HEK293 (cell line): ENCODE data around the gene CTRB1.

Source experiments
- GLI4 ChIP-seq: fragments of 450-650 bp; formaldehyde crosslinking; IDR thresholded peaks from 2 replicates; pipeline ENCODE4 v1.5.1; 2016; ENCODE audit warnings: missing biosample characterization, missing genetic modification characterization
- GLIS2 ChIP-seq: fragments of 450-650 bp; formaldehyde crosslinking; IDR thresholded peaks from 2 replicates; pipeline ENCODE4 v1.5.1; 2016; ENCODE audit warnings: missing biosample characterization, missing genetic modification characterization
- HOXC10 ChIP-seq: sonication (generic); formaldehyde crosslinking; IDR thresholded peaks from 2 replicates; pipeline ENCODE4 v1.8.1; 2023; ENCODE audit warnings: mild to moderate bottlenecking, missing genetic modification reagents
- KLF10 ChIP-seq: fragments of 450-650 bp; IDR thresholded peaks from 2 replicates; pipeline ENCODE4 v1.5.1; 2018; ENCODE audit warnings: missing biosample characterization, mild to moderate bottlenecking, missing genetic modification characterization
- KLF8 ChIP-seq: fragments of 450-650 bp; formaldehyde crosslinking; IDR thresholded peaks from 2 replicates; pipeline ENCODE4 v1.5.1; 2016; ENCODE audit warnings: missing biosample characterization, missing genetic modification characterization
- SP3 ChIP-seq: fragments of 450-650 bp; formaldehyde crosslinking; IDR thresholded peaks from 2 replicates; pipeline ENCODE4 v1.5.1; 2016; ENCODE audit warnings: missing biosample characterization, missing genetic modification characterization
- WT1 ChIP-seq: fragments of 450-650 bp; formaldehyde crosslinking; IDR thresholded peaks from 2 replicates; pipeline ENCODE4 v1.5.1; 2016; ENCODE audit warnings: missing biosample characterization, missing genetic modification characterization
- ZBTB1 ChIP-seq: fragments of 450-650 bp; formaldehyde crosslinking; IDR thresholded peaks from 2 replicates; pipeline ENCODE4 v1.5.1; 2016; ENCODE audit warnings: missing biosample characterization, missing genetic modification characterization
- ZBTB17 ChIP-seq: fragments of 450-650 bp; formaldehyde crosslinking; IDR thresholded peaks from 2 replicates; pipeline ENCODE4 v1.5.1; 2016; ENCODE audit warnings: missing biosample characterization, missing genetic modification characterization
- ZBTB7A ChIP-seq: fragments of 450-650 bp; formaldehyde crosslinking; IDR thresholded peaks from 2 replicates; pipeline ENCODE4 v1.5.1; 2016; ENCODE audit warnings: low read depth, missing biosample characterization, missing genetic modification characterization
- ZEB2 ChIP-seq: fragments of 450-650 bp; formaldehyde crosslinking; IDR thresholded peaks from 2 replicates; pipeline ENCODE4 v1.5.1; 2016; ENCODE audit warnings: missing biosample characterization, missing genetic modification characterization
- ZNF121 ChIP-seq: fragments of 450-650 bp; formaldehyde crosslinking; IDR thresholded peaks from 2 replicates; pipeline ENCODE4 v1.5.1; 2016; ENCODE audit warnings: missing biosample characterization, missing genetic modification characterization
- ZNF16 ChIP-seq: fragments of 450-650 bp; formaldehyde crosslinking; IDR thresholded peaks from 2 replicates; pipeline ENCODE4 v1.5.1; 2016; ENCODE audit warnings: low read depth, missing biosample characterization, missing genetic modification characterization
- ZNF221 ChIP-seq: fragments of 450-650 bp; formaldehyde crosslinking; IDR thresholded peaks from 2 replicates; pipeline ENCODE4 v1.5.1; 2017; ENCODE audit warnings: missing biosample characterization, missing genetic modification characterization, borderline replicate concordance
- ZNF24 ChIP-seq: fragments of 450-650 bp; formaldehyde crosslinking; IDR thresholded peaks from 2 replicates; pipeline ENCODE4 v1.5.1; 2016; ENCODE audit warnings: missing biosample characterization, missing genetic modification characterization
- ZNF266 ChIP-seq: fragments of 450-650 bp; formaldehyde crosslinking; IDR thresholded peaks from 2 replicates; pipeline ENCODE4 v1.5.1; 2016; ENCODE audit warnings: missing biosample characterization, missing genetic modification characterization, low read depth
- ZNF274 ChIP-seq, 2 experiments: fragments of 200-500 bp in 1 of 2; fragments of 450-650 bp in 1 of 2; sonication (Bioruptor generic) in 1 of 2; formaldehyde crosslinking in 1 of 2; IDR thresholded peaks; 2 replicates each; pipeline versions ENCODE4 v1.5.1 to v1.6.1; 2014 to 2016; ENCODE audit warnings: borderline replicate concordance in 1 of 2, inconsistent platforms in 1 of 2, low read length in 1 of 2, missing biosample characterization in 1 of 2, missing genetic modification characterization in 1 of 2
- ZNF302 ChIP-seq: fragments of 450-650 bp; formaldehyde crosslinking; IDR thresholded peaks from 2 replicates; pipeline ENCODE4 v1.5.1; 2016; ENCODE audit warnings: missing biosample characterization, missing genetic modification characterization, low read depth
- ZNF311 ChIP-seq: fragments of 450-650 bp; formaldehyde crosslinking; IDR thresholded peaks from 2 replicates; pipeline ENCODE4 v1.5.1; 2017; ENCODE audit warnings: missing biosample characterization, missing genetic modification characterization, borderline replicate concordance
- ZNF324 ChIP-seq: fragments of 450-650 bp; formaldehyde crosslinking; IDR thresholded peaks from 2 replicates; pipeline ENCODE4 v1.5.1; 2016; ENCODE audit warnings: missing biosample characterization, missing genetic modification characterization
- ZNF350 ChIP-seq: fragments of 450-650 bp; formaldehyde crosslinking; IDR thresholded peaks from 2 replicates; pipeline ENCODE4 v1.5.0; 2017; ENCODE audit warnings: missing biosample characterization, mild to moderate bottlenecking, missing genetic modification characterization
- ZNF366 ChIP-seq: fragments of 450-650 bp; formaldehyde crosslinking; conservative IDR thresholded peaks from 2 replicates; pipeline ENCODE4 v1.5.1; 2016; ENCODE audit warnings: missing biosample characterization, missing genetic modification characterization
- ZNF404 ChIP-seq: fragments of 450-650 bp; formaldehyde crosslinking; IDR thresholded peaks from 2 replicates; pipeline ENCODE4 v1.5.1; 2017; ENCODE audit warnings: missing biosample characterization, missing genetic modification characterization
- ZNF433 ChIP-seq: fragments of 450-650 bp; formaldehyde crosslinking; IDR thresholded peaks from 2 replicates; pipeline ENCODE4 v1.5.1; 2016; ENCODE audit warnings: missing biosample characterization, missing genetic modification characterization, low read depth
- ZNF473 ChIP-seq: fragments of 450-650 bp; formaldehyde crosslinking; IDR thresholded peaks from 2 replicates; pipeline ENCODE4 v1.5.1; 2017; ENCODE audit warnings: missing biosample characterization, missing genetic modification characterization
- ZNF48 ChIP-seq: fragments of 450-650 bp; formaldehyde crosslinking; IDR thresholded peaks from 2 replicates; pipeline ENCODE4 v1.5.1; 2016; ENCODE audit warnings: missing biosample characterization, missing genetic modification characterization
- ZNF501 ChIP-seq: fragments of 450-650 bp; formaldehyde crosslinking; IDR thresholded peaks from 2 replicates; pipeline ENCODE4 v1.5.1; 2016; ENCODE audit warnings: missing biosample characterization, missing genetic modification characterization
- ZNF548 ChIP-seq: fragments of 450-650 bp; formaldehyde crosslinking; IDR thresholded peaks from 2 replicates; pipeline ENCODE4 v1.5.1; 2016; ENCODE audit warnings: missing biosample characterization, missing genetic modification characterization
- ZNF560 ChIP-seq: fragments of 450-650 bp; formaldehyde crosslinking; IDR thresholded peaks from 2 replicates; pipeline ENCODE4 v1.5.1; 2017; ENCODE audit warnings: missing biosample characterization, missing genetic modification characterization, borderline replicate concordance
- ZNF596 ChIP-seq: fragments of 450-650 bp; IDR thresholded peaks from 2 replicates; pipeline ENCODE4 v1.5.0; 2018; ENCODE audit warnings: missing biosample characterization, mild to moderate bottlenecking, missing genetic modification characterization, moderate library complexity
- ZNF621 ChIP-seq: fragments of 450-650 bp; formaldehyde crosslinking; IDR thresholded peaks from 2 replicates; pipeline ENCODE4 v1.5.1; 2017; ENCODE audit warnings: missing biosample characterization, missing genetic modification characterization
- ZNF660 ChIP-seq: fragments of 450-650 bp; IDR thresholded peaks from 2 replicates; pipeline ENCODE4 v1.5.1; 2018; ENCODE audit warnings: missing biosample characterization, mild to moderate bottlenecking, missing genetic modification characterization
- ZNF677 ChIP-seq: fragments of 450-650 bp; IDR thresholded peaks from 2 replicates; pipeline ENCODE4 v1.5.0; 2018; ENCODE audit warnings: missing biosample characterization, mild to moderate bottlenecking, missing genetic modification characterization, moderate library complexity
- ZNF791 ChIP-seq: fragments of 450-650 bp; formaldehyde crosslinking; IDR thresholded peaks from 2 replicates; pipeline ENCODE4 v1.5.1; 2016; ENCODE audit warnings: missing biosample characterization, missing genetic modification characterization
- ZNF830 ChIP-seq: fragments of 450-650 bp; IDR thresholded peaks from 2 replicates; pipeline ENCODE4 v1.5.0; 2018; ENCODE audit warnings: missing biosample characterization, missing genetic modification characterization, low read depth, mild to moderate bottlenecking, moderate library complexity
- TF ChIP-seq, protein P1 (sequence below): fragments of 450-650 bp; formaldehyde crosslinking; IDR thresholded peaks from 2 replicates; pipeline ENCODE4 v1.5.1; 2016; ENCODE audit warnings: missing biosample characterization, missing genetic modification characterization
- TF ChIP-seq, protein P2 (sequence below): fragments of 450-650 bp; formaldehyde crosslinking; IDR thresholded peaks from 2 replicates; pipeline ENCODE4 v1.5.1; 2016; ENCODE audit warnings: missing biosample characterization, missing genetic modification characterization
- TF ChIP-seq, protein P3 (sequence below): fragments of 450-650 bp; formaldehyde crosslinking; IDR thresholded peaks from 2 replicates; pipeline ENCODE4 v1.5.0; 2017; ENCODE audit warnings: missing biosample characterization, missing genetic modification characterization, borderline replicate concordance

Gene CTRB1

DNA sequence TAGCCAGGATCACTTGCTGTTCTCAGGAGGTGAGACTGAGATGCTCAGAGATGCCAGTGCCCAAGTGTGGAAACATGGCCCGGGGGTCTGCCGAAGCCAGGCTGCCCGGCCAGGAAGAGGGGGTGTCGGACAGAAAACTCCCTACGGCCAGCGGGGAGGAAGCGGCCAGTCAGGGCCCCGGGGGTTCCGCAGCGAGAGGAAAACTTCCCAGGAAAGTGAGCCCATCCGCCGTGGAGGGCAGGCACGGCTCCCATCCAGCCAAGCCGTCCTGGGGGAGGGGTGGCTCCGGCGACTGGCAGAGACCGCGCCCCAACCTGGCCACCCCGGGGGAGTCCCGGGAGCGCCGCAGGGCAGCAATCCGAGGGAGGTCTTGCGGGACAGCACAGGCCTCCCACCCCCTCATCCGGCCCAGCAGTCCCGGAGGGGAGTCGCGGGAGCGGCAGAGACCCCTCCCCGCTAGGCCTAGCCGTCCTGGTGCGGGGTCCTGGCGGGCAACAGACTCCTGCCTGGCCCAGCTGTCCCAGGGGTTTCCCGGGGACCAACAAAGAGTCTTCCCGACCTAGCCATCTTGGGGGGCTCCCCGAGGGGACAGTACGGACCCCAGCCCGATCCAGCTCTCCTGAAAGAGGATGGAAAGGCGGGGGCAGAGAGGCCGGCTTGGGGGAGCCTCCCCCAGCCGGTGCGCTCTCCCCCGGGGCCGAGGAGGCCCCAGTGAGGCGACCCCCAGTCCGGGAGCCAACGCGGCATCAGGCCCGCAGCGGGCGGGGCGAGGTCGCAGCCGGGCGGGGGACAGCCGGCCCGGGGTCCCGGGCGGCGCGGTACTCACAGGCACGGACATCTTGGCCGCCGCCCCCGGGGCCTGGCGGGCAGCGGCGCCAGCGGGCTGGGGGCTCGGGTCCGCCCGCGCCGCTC, 46.5 kb downstream of the CTRB1 start (continued):
- TF ChIP-seq ZNF596 (no peak), ZBTB17 (tag by site-specific recombination) (no peak), ZNF560 (no peak), ZNF548 (no peak), ZBTB7A (no peak), ZNF350 (tag by site-specific recombination) (no peak), ZNF473 (no peak), ZNF121 (no peak), ZNF16 (tag by site-specific recombination) (no peak), ZNF221 (tag by site-specific recombination) (no peak), KLF8 (tag by site-specific recombination) (no peak), KLF10 (tag by site-specific recombination) (no peak), ZNF302 (tag by site-specific recombination) (no peak), ZNF48 (no peak), ZNF501 (tag by site-specific recombination) (no peak), ZNF24 (no peak), HOXC10 (CRISPR knock-in tag) (no peak), ZNF404 (tag by site-specific recombination) (no peak), WT1 (tag by site-specific recombination) (no peak), ZNF660 (tag by site-specific recombination) (no peak), ZNF677 (no peak), ZEB2 (tag by site-specific recombination) (no peak), ZBTB1 (tag by site-specific recombination) (no peak), ZNF266 (tag by site-specific recombination) (no peak), ZNF274 (IDR thresholded peaks at IDR 0.05; ENCODE audit: low read length) (no peak), ZNF274 (tag by site-specific recombination; IDR thresholded peaks at IDR 0.05; ENCODE audit: borderline replicate concordance) (no peak), ZNF621 (tag by site-specific recombination) (no peak), ZNF311 (tag by site-specific recombination) (no peak), SP3 (no peak), ZNF433 (no peak), ZNF366 (no peak), GLI4 (tag by site-specific recombination) (no peak), ZNF324 (no peak), GLIS2 (peak; percentile 89), ZNF830 (no peak), ZNF791 (tag by site-specific recombination) (no peak)
- TF ChIP-seq, protein P1, sequence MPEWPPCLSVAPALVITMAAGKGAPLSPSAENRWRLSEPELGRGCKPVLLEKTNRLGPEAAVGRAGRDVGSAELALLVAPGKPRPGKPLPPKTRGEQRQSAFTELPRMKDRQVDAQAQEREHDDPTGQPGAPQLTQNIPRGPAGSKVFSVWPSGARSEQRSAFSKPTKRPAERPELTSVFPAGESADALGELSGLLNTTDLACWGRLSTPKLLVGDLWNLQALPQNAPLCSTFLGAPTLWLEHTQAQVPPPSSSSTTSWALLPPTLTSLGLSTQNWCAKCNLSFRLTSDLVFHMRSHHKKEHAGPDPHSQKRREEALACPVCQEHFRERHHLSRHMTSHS (tag by site-specific recombination), result no peak
- TF ChIP-seq, protein P2, sequence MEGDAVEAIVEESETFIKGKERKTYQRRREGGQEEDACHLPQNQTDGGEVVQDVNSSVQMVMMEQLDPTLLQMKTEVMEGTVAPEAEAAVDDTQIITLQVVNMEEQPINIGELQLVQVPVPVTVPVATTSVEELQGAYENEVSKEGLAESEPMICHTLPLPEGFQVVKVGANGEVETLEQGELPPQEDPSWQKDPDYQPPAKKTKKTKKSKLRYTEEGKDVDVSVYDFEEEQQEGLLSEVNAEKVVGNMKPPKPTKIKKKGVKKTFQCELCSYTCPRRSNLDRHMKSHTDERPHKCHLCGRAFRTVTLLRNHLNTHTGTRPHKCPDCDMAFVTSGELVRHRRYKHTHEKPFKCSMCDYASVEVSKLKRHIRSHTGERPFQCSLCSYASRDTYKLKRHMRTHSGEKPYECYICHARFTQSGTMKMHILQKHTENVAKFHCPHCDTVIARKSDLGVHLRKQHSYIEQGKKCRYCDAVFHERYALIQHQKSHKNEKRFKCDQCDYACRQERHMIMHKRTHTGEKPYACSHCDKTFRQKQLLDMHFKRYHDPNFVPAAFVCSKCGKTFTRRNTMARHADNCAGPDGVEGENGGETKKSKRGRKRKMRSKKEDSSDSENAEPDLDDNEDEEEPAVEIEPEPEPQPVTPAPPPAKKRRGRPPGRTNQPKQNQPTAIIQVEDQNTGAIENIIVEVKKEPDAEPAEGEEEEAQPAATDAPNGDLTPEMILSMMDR (tag by site-specific recombination), result 0 out of 2 replicates have a peak, but pooled peaks have one; percentile 11
- TF ChIP-seq, protein P3, sequence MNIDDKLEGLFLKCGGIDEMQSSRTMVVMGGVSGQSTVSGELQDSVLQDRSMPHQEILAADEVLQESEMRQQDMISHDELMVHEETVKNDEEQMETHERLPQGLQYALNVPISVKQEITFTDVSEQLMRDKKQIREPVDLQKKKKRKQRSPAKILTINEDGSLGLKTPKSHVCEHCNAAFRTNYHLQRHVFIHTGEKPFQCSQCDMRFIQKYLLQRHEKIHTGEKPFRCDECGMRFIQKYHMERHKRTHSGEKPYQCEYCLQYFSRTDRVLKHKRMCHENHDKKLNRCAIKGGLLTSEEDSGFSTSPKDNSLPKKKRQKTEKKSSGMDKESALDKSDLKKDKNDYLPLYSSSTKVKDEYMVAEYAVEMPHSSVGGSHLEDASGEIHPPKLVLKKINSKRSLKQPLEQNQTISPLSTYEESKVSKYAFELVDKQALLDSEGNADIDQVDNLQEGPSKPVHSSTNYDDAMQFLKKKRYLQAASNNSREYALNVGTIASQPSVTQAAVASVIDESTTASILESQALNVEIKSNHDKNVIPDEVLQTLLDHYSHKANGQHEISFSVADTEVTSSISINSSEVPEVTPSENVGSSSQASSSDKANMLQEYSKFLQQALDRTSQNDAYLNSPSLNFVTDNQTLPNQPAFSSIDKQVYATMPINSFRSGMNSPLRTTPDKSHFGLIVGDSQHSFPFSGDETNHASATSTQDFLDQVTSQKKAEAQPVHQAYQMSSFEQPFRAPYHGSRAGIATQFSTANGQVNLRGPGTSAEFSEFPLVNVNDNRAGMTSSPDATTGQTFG (tag by site-specific recombination), result no peak
